HG02852 (cell line): ENCODE data around the gene GBA3.

ENCODE experiments used
- ATAC-seq: cut with Tn5 transposase; IDR thresholded peaks from one replicate; pipeline ENCODE4 v1.9.1; 2021; ENCODE audit warnings: mild to moderate bottlenecking, moderate library complexity; ENCODE audit not compliant: unreplicated experiment

GBA3 gene

DNA sequence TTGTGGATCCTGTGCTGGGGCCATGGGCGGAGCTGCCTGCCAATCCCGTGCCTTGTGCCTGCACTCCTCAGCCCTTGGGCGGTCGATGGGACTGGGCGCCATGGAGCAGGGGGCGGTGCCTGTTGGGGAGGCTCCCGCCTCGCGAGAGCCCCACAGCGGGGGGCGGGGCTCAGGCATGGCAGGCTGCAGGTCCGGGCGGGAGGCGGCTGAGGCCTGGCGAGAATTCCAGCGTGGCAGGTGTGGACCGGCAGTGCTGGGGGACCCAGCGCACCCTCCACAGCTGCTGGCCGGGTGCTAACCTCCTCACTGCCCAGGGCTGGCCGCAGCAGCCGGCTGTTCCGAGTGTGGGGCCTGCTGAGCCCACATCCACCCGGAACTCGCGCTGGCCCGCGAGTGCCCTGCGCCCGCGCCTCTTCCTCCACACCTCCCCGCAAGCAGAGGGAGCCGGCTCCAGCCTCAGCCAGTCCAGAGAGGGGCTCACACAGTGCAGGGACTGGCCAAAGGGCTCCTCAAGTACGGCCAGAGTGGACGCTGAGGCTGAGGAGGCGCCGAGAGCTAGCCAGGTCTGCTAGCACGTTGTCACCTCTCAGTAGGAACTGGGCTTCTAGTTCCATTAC is 85.9 kb downstream of the GBA3 start:
- no peak for ATAC-seq

- no peak for ATAC-seq
These were observed 87.6 kb downstream of the GBA3 start for GRCh38 chr4:22780317-22780716.

DNA sequence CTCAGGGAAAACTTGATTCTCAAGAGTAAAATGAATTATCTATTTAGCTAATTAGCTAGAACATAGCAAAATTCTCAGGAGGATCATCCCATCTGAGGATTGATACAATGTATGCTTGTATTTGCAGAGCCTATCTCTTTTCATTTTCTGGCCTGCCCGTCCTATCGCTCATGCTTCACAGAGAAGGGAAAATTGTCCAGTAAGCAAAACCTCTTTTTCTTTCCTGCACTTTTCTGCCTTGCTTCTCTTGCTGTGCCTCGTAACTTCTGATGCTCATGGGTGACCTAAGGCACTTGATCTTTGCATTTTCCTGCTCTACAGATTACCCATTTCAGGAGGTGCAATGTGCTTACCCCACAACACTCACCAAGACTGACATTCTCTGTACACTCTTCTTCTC is 88.1 kb downstream of the GBA3 start:
- no peak for ATAC-seq

DNA sequence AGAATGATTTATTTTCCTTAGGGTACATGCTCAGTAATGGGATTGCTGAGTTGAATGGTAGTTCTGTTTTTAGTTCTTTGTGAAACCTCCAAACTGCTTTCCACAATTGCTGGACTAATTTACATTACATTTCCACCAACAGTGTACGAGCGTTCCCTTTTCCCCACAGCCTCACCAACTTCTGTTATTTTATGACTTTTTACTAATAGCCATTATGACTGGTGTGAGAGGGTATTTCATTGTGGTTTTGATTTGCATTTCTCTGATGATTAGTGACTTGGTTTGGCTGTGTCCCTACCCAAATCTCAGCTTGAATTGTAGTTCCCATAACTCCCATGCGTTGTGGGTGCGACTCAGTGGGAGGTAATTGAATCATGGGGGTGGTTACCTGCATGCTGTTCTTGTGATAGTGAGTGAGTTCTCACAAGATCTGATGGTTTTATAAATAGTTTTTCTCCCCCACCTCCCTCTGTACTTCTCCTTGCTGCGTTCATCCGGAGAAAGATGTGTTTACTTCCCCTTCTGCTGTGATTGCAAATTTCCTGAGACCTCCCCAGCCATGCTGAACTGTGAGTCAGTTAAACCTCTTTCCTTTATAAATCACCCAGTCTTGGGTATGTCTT is 95.1 kb downstream of the GBA3 start:
- no peak for ATAC-seq

GRCh38 chr4:22790631-22791030 is 97.9 kb downstream of the GBA3 start:
- no peak for ATAC-seq

DNA sequence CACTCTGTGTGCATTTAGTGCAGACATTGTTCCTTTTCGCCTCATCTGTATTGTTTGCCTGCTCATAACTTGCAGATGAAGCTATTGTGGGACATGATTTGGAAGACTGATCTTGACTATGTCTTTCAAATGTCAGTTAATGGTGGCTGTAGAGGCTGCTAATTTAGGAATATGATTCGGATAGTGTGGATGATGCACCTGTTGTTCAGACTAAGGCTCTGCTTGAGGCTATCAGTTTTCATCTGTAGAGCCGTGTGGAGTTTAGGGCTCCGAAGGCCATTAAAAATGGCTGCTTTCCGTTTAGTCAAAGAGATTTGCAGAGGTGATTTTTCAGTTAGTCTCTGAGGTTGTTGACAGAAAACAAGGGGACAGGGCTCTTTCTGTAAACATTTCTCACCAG is 102.0 kb downstream of the GBA3 start:
- no peak for ATAC-seq

GRCh38 chr4:22801391-22801790 is 108.7 kb downstream of the GBA3 start:
- no peak for ATAC-seq

- no peak for ATAC-seq
These were observed 110.1 kb downstream of the GBA3 start for GRCh38 chr4:22802876-22803275.

GRCh38 chr4:22803512-22803911 is 110.8 kb downstream of the GBA3 start:
- no peak for ATAC-seq

DNA sequence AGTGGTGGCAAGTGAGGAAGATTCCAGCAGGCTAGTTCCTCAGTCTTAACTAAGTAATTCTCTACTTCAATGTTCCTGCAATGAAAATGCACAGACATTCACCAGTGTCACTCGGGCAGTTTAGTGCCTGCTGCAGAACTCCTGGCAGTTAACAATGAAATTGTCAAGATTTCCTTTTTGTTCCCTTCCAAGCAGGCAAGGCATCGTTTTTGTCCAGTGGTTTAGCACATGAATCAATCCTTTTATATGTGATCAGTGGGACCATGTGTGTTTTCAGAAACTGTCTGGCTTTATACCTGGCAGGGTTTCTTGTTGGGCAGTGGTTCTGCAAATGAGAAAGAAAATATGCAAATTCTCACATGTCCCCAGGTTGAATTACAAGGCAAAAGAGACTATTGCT is 122.2 kb downstream of the GBA3 start:
- no peak for ATAC-seq

GRCh38 chr4:22824091-22824490 is 131.4 kb downstream of the GBA3 start:
- no peak for ATAC-seq

DNA sequence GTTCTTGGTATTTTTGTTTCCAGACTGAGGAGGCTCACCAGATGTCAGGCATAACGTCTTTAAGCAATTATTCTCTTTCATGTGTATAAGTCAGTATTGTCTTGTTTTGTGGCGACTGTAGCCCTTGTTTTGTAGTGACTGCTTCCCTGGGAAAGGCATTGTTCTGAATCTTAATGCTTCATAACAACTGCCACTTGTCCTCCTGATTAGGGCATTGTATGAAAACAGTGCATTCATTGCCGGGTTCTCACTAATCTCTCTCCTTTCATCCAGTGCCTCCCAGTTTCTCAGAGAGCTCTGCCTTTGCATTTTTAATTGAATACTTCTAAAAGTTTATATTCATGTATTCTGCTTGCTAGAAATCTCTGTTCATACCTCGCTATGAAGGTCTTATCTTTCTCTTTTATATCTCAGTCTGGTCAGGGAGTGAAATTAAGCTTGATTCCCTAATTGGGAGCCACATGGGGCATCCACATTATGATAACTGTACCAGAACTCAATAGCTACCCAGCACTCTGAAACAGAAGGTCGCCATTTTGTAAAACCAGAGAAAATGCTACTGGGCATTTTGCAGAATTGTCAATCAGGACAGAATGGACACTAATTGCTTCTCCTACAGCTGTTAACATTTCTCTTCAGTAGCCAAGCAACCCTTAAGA is 149.8 kb downstream of the GBA3 start:
- ATAC-seq, result no peak

DNA sequence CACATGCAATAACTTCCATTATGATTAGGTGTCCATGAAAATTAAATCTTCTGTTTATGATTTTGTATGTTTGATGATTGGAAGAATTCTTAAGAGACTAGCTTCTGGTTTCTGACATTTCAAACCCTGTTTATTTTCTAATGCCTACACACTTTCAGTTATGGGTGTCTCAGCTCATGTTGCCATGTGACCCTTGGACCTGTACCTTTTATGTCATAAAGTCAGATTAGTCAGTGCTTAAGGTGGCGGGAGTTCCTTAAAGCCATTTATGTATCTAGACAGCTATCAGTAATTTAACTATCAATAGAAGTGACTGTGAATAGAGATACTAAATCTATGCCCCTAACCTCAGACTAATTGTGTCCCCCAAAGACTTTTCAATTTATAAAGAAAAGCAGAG is 155.6 kb downstream of the GBA3 start:
- no peak for ATAC-seq

GRCh38 chr4:22850055-22850454 is 157.3 kb downstream of the GBA3 start:
- no peak for ATAC-seq

DNA sequence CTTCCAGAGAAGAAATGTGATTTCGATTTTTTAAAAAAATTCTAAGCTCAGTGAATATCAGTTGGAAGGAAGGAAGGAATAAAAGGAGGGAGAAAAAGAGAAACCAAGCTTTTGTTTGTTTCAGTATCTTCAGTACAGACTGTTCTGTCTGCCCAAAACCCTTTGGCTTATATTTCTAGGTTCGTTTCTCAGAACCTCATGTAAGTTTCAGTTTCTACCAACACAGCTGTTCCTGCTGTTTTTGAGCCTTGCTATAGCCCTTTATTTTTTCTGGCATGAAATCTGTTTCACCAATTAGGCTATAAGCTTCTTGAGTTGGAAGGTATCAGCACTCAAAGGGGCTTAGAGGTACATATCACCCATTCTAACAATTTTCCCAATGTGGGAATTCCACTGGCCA is 157.9 kb downstream of the GBA3 start:
- ATAC-seq, result peak; percentile 91

DNA sequence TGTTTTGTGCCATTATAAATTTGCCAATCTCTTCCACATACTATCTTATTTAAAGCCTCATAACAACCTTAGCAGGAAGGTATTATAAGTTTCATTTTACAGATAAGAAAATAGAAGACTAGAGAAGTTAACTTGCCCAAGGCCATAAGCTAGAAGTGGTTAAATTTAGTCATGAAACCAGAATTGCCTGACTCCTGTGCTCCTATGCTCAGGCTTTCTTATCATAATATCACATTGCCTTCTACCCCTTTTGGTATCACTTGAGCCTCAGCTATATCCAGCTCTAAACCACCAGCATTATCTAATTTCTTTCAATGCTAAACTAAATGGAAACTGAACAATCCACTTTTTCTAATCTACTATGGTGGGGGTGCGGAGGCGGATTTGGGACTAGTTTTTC is 164.7 kb downstream of the GBA3 start:
- ATAC-seq, result no peak

- no peak for ATAC-seq
These were observed 166.6 kb downstream of the GBA3 start for GRCh38 chr4:22859318-22859717.
